Gastroesophageal sphincter (tissue), 4 donors: ENCODE data around the gene PPP6R2. TPM values are rescaled to one million over a fixed set of nuclear protein-coding genes. Genes with fewer than 3 reads are reported as not detected.

Experiments
- ATAC-seq: fragments of 150-250 bp; one replicate; pipeline ENCODE4 v1.9.1; 2016; ENCODE audit warnings: mild to moderate bottlenecking, moderate library complexity
- H3K27ac ChIP-seq, 4 donors: fragments of 200-600 bp; sonication (generic) in 3 of 4; 1 replicate in 3 of 4; 2 replicates in 1 of 4; pipeline ENCODE4 v1.5.1; 2016 to 2019
- H3K27me3 ChIP-seq: fragments of 200-600 bp; sonication (generic); one replicate; pipeline ENCODE4 v1.5.1; 2019
- H3K36me3 ChIP-seq, 2 donors: fragments of 200-600 bp; sonication (generic); one replicate each; pipeline ENCODE4 v1.5.1; 2019; ENCODE audit warnings: control low read depth in 1 of 2
- H3K4me1 ChIP-seq, 3 donors: fragments of 200-600 bp; sonication (generic); 1 replicate in 2 of 3; 2 replicates in 1 of 3; pipeline ENCODE4 v1.5.1; 2016 to 2019; ENCODE audit warnings: control low read depth in 2 of 3
- H3K4me3 ChIP-seq, 2 donors: fragments of 200-600 bp; sonication (generic); one replicate each; pipeline ENCODE4 v1.5.1; 2019; ENCODE audit warnings: mild to moderate bottlenecking in 1 of 2, moderate library complexity in 1 of 2
- H3K9me3 ChIP-seq, 3 donors: fragments of 200-600 bp; sonication (generic); one replicate each; pipeline ENCODE4 v1.5.1; 2017 to 2019; ENCODE audit warnings: control low read depth in 2 of 3
- CTCF ChIP-seq, 4 experiments: fragments of 200-600 bp in 2 of 4; fragments of 450-650 bp in 2 of 4; sonication (generic) in 1 of 4; IDR thresholded peaks; one replicate each; pipeline ENCODE4 v1.5.1; 2017 to 2019; ENCODE audit warnings: antibody characterized with exemption in 4 of 4, mild to moderate bottlenecking in 2 of 4, moderate library complexity in 2 of 4
- EP300 ChIP-seq: sonication (generic); formaldehyde crosslinking; IDR thresholded peaks from one replicate; pipeline ENCODE4 v1.6.1; 2017; ENCODE audit warnings: antibody characterized with exemption, mild to moderate bottlenecking
- POLR2A ChIP-seq, 2 donors: fragments of 450-650 bp; IDR thresholded peaks; one replicate each; pipeline ENCODE4 v1.6.1; 2017; ENCODE audit warnings: antibody characterized with exemption in 2 of 2, mild to moderate bottlenecking in 2 of 2, moderate library complexity in 1 of 2
- POLR2AphosphoS5 ChIP-seq: sonication (generic); formaldehyde crosslinking; IDR thresholded peaks from one replicate; pipeline ENCODE4 v1.6.1; 2017; ENCODE audit warnings: antibody characterized with exemption
- WGBS, 2 donors: methylation state at CpG; one replicate each; pipeline ENCODE4 v1.1.5; 2018; ENCODE audit warnings: low coverage in 1 of 2; 5-methylcytosine and 5-hydroxymethylcytosine counted together
- total RNA-seq, 4 donors: library from RNA; depleted of rRNA; stranded (reverse); fragments of >200 nt; gene quantifications; one replicate each; pipeline ENCODE4 v1.1.0, GENCODE V29; 2016

PPP6R2 gene
- total RNA-seq, 4 donors from 2014 or later: 52.2 to 73.5 (median 64.2) TPM

GRCh38 chr22:50436841-50437341 is 93.8 kb downstream of the PPP6R2 start:
- no peak for ATAC-seq
- Histone ChIP-seq H3K36me3 (peaks cover 0 to 86% of the 10 kb centered on the region in 2 donors), H3K27ac (no peak overlapping the region), H3K27me3 (no peaks in the 10 kb centered on the region), H3K4me1 (no peaks in the 10 kb centered on the region), H3K9me3 (no peaks in the 10 kb centered on the region), H3K4me3 (no peak overlapping the region)
- 67 to 96% methylated on average over 2 to 4 of the region's 25 CpGs for WGBS, 2 donors
- TF ChIP-seq EP300: no peak
- no peak for TF ChIP-seq CTCF (IDR thresholded peaks at IDR 0.05)
- TF ChIP-seq POLR2A (IDR thresholded peaks at IDR 0.05): no peak
- TF ChIP-seq POLR2AphosphoS5: no peak

- TF ChIP-seq CTCF (IDR thresholded peaks at IDR 0.05) (no peak), POLR2A (IDR thresholded peaks at IDR 0.05) (no peak), EP300 (no peak), POLR2AphosphoS5 (no peak)
- ATAC-seq: no peak
- no peak overlapping the region for H3K27ac ChIP-seq
- no peaks in the 10 kb centered on the region for H3K27me3 ChIP-seq
- no peaks in the 10 kb centered on the region for H3K9me3 ChIP-seq
- no peaks in the 10 kb centered on the region for H3K4me1 ChIP-seq
- no peak overlapping the region for H3K4me3 ChIP-seq
- peaks cover 0 to 86% of the 10 kb centered on the region in 2 donors for H3K36me3 ChIP-seq
- 100% methylated on average over 3 of the region's 36 CpGs; no CpG with 5 or more reads in 1 of the 2 donors for WGBS, 2 donors
These were observed 94.6 kb downstream of the PPP6R2 start for GRCh38 chr22:50437511-50438304.

GRCh38 chr22:50438305-50439275 is 95.5 kb downstream of the PPP6R2 start:
- Histone ChIP-seq H3K27me3 (no peaks in the 10 kb centered on the region), H3K27ac (no peak overlapping the region), H3K4me3 (no peak overlapping the region), H3K36me3 (peaks cover 0 to 87% of the 10 kb centered on the region in 2 donors), H3K4me1 (peaks cover 0 to under 1% (median 0%) of the 10 kb centered on the region in 3 donors), H3K9me3 (no peaks in the 10 kb centered on the region)
- WGBS, 2 donors: no CpG with 5 or more reads among the region's 34 CpGs
- no peak for ATAC-seq
- TF ChIP-seq EP300: no peak
- TF ChIP-seq POLR2A (IDR thresholded peaks at IDR 0.05): no peak
- no peak for TF ChIP-seq POLR2AphosphoS5
- TF ChIP-seq CTCF (IDR thresholded peaks at IDR 0.05): no peak

GRCh38 chr22:50439314-50439870 is 96.3 kb downstream of the PPP6R2 start:
- WGBS, 2 donors: no CpG with 5 or more reads among the region's 17 CpGs
- H3K36me3 ChIP-seq: peaks cover 0 to 92% of the 10 kb centered on the region in 2 donors
- TF ChIP-seq POLR2A (IDR thresholded peaks at IDR 0.05) (no peak), CTCF (IDR thresholded peaks at IDR 0.05) (no peak), POLR2AphosphoS5 (no peak), EP300 (no peak)
- peaks cover 0 to 9% (median 3%) of the 10 kb centered on the region in 3 donors for H3K4me1 ChIP-seq
- no peak overlapping the region for H3K4me3 ChIP-seq
- no peak for ATAC-seq
- H3K27ac ChIP-seq: no peak overlapping the region
- no peaks in the 10 kb centered on the region for H3K9me3 ChIP-seq
- no peaks in the 10 kb centered on the region for H3K27me3 ChIP-seq
